KMS-11 (cell line): Measurements from ENCODE around the gene INHBB.

Experiments used
- H2AFZ ChIP-seq: fragments of 200-600 bp; sonication (generic); 2 replicates; pipeline ENCODE4 v1.6.1; 2016; ENCODE audit warnings: antibody characterized with exemption, mixed run types, low read depth
- H3K27ac ChIP-seq: fragments of 200-600 bp; sonication (generic); 2 replicates; pipeline ENCODE4 v1.6.1; 2016; ENCODE audit warnings: mild to moderate bottlenecking, mixed run types
- H3K27me3 ChIP-seq: fragments of 200-600 bp; sonication (generic); 2 replicates; pipeline ENCODE4 v1.6.1; 2017; ENCODE audit warnings: mild to moderate bottlenecking, low read depth, mixed run types, moderate library complexity; ENCODE audit not compliant: insufficient read depth
- H3K36me3 ChIP-seq: fragments of 200-600 bp; sonication (generic); 2 replicates; pipeline ENCODE4 v1.6.1; 2017; ENCODE audit warnings: mild to moderate bottlenecking, mixed run types; ENCODE audit not compliant: insufficient read depth
- H3K4me1 ChIP-seq: fragments of 200-600 bp; sonication (generic); 2 replicates; pipeline ENCODE4 v1.6.1; 2016; ENCODE audit warnings: mild to moderate bottlenecking, low read depth, mixed run types; ENCODE audit not compliant: poor library complexity, severe bottlenecking
- H3K4me2 ChIP-seq: fragments of 200-600 bp; sonication (generic); 2 replicates; pipeline ENCODE4 v1.7.0; 2016; ENCODE audit warnings: mild to moderate bottlenecking, mixed run types
- H3K4me3 ChIP-seq: fragments of 200-600 bp; sonication (generic); IDR thresholded peaks from 2 replicates; pipeline ENCODE4 v1.6.1; 2017; ENCODE audit warnings: low read depth, low read length, mixed read lengths; ENCODE audit not compliant: insufficient read depth
- H3K79me2 ChIP-seq: fragments of 200-600 bp; sonication (generic); 2 replicates; pipeline ENCODE4 v1.6.1; 2016; ENCODE audit warnings: low read depth, mixed run types; ENCODE audit not compliant: insufficient read depth
- H3K9ac ChIP-seq: fragments of 200-600 bp; sonication (generic); 2 replicates; pipeline ENCODE4 v1.6.1; 2016; ENCODE audit warnings: mild to moderate bottlenecking, mixed run types
- H4K20me1 ChIP-seq: fragments of 200-600 bp; sonication (generic); 2 replicates; pipeline ENCODE4 v1.6.1; 2016; ENCODE audit warnings: mild to moderate bottlenecking, mixed run types; ENCODE audit not compliant: insufficient read depth
- TF ChIP-seq, protein P1 (sequence below): fragments of 200-600 bp; sonication (generic); conservative IDR thresholded peaks from 2 replicates; pipeline ENCODE4 v1.6.1; 2017; ENCODE audit warnings: low read depth, mild to moderate bottlenecking, antibody characterized with exemption, low read length, moderate library complexity, mixed read lengths

INHBB gene

DNA sequence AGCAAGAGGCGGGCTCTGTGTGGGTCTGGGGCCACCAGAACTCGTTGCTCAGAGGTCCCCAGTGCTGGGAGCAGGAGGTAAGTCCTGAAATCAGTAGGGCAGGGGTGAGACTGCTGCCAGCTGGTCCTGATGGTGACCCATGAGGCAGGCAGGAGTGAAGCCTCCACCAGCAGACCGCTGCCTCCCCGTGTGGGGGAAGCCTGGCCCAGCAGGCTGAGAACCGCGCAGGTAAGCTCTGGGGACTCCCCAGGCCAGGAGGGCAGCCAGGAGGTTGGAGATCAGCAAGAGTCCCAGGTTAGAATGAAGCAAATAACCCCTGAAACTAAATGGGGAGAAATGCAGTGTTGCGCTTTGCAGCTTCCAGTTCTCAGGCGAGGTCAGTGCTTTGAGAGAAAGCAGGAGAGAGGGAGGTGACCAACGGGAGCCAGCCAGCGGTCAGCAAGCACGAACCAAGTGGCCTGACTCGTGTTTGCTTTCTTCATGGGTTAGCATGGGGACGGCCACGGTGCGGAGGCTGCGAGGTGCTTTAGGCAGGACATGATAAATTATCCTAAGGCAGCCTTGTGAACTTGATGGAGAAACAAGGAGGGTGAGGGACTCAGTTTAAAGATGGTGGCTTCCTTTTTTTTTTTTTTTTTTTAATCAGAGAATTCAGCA is 26.2 kb downstream of the INHBB start:
- no peak overlapping the region for H3K4me2 ChIP-seq
- no peaks in the 10 kb centered on the region for H3K27me3 ChIP-seq
- no peaks in the 10 kb centered on the region for H3K36me3 ChIP-seq
- H3K4me1 ChIP-seq: no peaks in the 10 kb centered on the region
- H4K20me1 ChIP-seq: no peaks in the 10 kb centered on the region
- no peak overlapping the region for H2AFZ ChIP-seq
- TF ChIP-seq, protein P1, sequence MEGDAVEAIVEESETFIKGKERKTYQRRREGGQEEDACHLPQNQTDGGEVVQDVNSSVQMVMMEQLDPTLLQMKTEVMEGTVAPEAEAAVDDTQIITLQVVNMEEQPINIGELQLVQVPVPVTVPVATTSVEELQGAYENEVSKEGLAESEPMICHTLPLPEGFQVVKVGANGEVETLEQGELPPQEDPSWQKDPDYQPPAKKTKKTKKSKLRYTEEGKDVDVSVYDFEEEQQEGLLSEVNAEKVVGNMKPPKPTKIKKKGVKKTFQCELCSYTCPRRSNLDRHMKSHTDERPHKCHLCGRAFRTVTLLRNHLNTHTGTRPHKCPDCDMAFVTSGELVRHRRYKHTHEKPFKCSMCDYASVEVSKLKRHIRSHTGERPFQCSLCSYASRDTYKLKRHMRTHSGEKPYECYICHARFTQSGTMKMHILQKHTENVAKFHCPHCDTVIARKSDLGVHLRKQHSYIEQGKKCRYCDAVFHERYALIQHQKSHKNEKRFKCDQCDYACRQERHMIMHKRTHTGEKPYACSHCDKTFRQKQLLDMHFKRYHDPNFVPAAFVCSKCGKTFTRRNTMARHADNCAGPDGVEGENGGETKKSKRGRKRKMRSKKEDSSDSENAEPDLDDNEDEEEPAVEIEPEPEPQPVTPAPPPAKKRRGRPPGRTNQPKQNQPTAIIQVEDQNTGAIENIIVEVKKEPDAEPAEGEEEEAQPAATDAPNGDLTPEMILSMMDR: no peak
- H3K9ac ChIP-seq: no peak overlapping the region
- H3K79me2 ChIP-seq: no peaks in the 10 kb centered on the region
- no peak overlapping the region for H3K4me3 ChIP-seq
- no peak overlapping the region for H3K27ac ChIP-seq

DNA sequence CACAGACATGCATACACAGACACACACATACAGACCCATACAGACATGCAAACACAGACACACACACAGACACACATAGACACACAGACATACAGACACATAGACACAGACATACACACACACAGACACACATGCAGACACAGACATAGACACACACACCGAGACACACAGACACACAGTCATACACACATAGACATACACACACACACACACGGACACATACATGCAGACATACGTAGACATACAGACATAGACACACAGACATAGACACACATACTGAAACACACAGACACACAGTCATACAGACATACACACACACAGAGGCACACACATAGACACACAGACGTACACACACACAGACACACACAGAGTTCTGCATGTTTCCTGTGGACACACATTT is 26.9 kb downstream of the INHBB start:
- Histone ChIP-seq H4K20me1 (no peaks in the 10 kb centered on the region), H3K4me1 (no peaks in the 10 kb centered on the region), H3K9ac (no peak overlapping the region), H3K36me3 (no peaks in the 10 kb centered on the region), H3K4me2 (no peak overlapping the region), H2AFZ (no peak overlapping the region), H3K79me2 (no peaks in the 10 kb centered on the region), H3K4me3 (no peak overlapping the region), H3K27me3 (no peaks in the 10 kb centered on the region), H3K27ac (no peak overlapping the region)
- TF ChIP-seq, protein P1: no peak

DNA sequence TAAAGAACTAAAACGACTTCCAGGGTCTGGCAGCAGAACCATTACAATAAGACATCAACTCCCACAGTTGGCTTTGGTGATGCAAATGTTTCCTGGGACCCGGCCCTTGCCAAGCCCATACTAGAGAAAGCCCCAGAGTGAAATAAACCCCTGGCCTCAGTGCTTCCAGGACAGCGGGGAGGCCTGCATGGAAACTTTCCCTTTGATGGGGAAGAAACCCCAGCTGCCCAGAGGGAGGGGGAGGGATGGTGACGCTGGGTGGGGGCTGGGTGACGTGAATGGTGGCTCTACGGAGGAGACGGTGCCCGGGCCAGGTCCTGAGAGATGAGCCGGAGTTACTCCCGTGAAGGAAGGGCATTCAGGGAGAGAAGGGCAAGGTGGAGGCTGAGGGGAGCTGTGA is 27.5 kb downstream of the INHBB start:
- no peak overlapping the region for H2AFZ ChIP-seq
- H3K4me3 ChIP-seq: no peak overlapping the region
- no peaks in the 10 kb centered on the region for H4K20me1 ChIP-seq
- no peak overlapping the region for H3K9ac ChIP-seq
- no peak overlapping the region for H3K4me2 ChIP-seq
- TF ChIP-seq, protein P1: no peak
- no peak overlapping the region for H3K27ac ChIP-seq
- no peaks in the 10 kb centered on the region for H3K79me2 ChIP-seq
- H3K4me1 ChIP-seq: no peaks in the 10 kb centered on the region
- no peaks in the 10 kb centered on the region for H3K36me3 ChIP-seq
- no peaks in the 10 kb centered on the region for H3K27me3 ChIP-seq

DNA sequence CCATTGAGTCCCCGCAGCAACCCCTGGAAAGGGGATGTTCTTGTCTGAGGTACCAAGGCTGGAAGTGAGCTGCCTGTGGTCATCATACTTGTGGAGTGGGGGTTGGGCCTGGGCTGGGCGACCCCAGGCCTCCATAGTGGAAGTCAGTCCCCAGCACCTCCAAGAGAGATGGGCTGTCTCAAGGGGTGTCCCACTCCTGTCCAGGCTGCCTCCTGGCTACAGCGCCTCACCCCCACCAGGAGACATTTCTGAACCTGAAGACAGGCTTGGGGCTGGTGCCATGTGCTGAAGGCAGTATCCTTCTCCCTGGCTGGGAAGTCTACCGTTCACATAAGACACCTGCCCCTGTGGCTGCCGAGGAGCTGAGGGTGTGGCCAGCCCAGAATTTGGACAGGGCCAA is 28.9 kb downstream of the INHBB start:
- no peaks in the 10 kb centered on the region for H3K79me2 ChIP-seq
- no peak overlapping the region for H3K9ac ChIP-seq
- no peak overlapping the region for H3K4me3 ChIP-seq
- H3K4me2 ChIP-seq: no peak overlapping the region
- no peaks in the 10 kb centered on the region for H3K4me1 ChIP-seq
- TF ChIP-seq, protein P1: no peak
- H2AFZ ChIP-seq: no peak overlapping the region
- H3K36me3 ChIP-seq: no peaks in the 10 kb centered on the region
- no peaks in the 10 kb centered on the region for H3K27me3 ChIP-seq
- no peaks in the 10 kb centered on the region for H4K20me1 ChIP-seq
- H3K27ac ChIP-seq: no peak overlapping the region
